ENCODE results near the gene ZNF469. TPM values are rescaled to one million over a fixed set of nuclear protein-coding genes. Genes with fewer than 3 reads are reported as not detected.
A peak's percentile ranks its signal among the peaks of the same experiment; 100 is the strongest.

ZNF469 gene
- total and polyA plus RNA-seq, 9 of the 15 experiments (the other 6 are each of a cell fraction or from before 2014, with no cell fraction given) = 0.01 to 0.04 TPM; not detected in 7

GRCh38 chr16:88350922-88351321 is 31.8 kb upstream of the ZNF469 start:
- peaks cover 6% of the 10 kb centered on the region; the same call in 1 of the 2 replicates for H4K20me1 ChIP-seq (replicated peaks; ENCODE audit: control insufficient read depth, insufficient read depth, low read length)
- no peak overlapping the region for H3K4me2 ChIP-seq (ENCODE audit: insufficient read depth, low read length)
- peak overlapping the region in 1 of 2 experiments; percentile 71; a peak in 2 of 4 replicates for H3K9ac ChIP-seq (ENCODE audit: insufficient read depth in 1 of 2, low read depth in 2 of 2, low read length in 2 of 2)
- H2AFZ ChIP-seq (ENCODE audit: low read depth, low read length) = no peak overlapping the region
- H3K9me1 ChIP-seq (ENCODE audit: control insufficient read depth, insufficient read depth, low read length) = no peaks in the 10 kb centered on the region
- ChIA-PET CTCF (ENCODE audit: low intra/inter-chr PET ratio) (no interaction called here), POLR2A (interaction anchor here (1.0 kb wide), 1 partner anchor 16 kb away, joined by 3 read pairs; no protein-coding TSS in a partner anchor)
- no peaks in the 10 kb centered on the region for H3K36me3 ChIP-seq (ENCODE audit: control insufficient read depth, insufficient read depth, low read length)
- no peaks in the 10 kb centered on the region for H3K9me3 ChIP-seq (replicated peaks; ENCODE audit: control insufficient read depth, insufficient read depth, low read depth, low read length)
- no TSS peak for BruUV-seq (replicated peaks)
- DNase-seq (ENCODE audit: extremely low read depth in 1 of 4, low spot score in 3 of 4) (no peak), FAIRE-seq (no peak), ATAC-seq (no peak)
- no peak for TF ChIP-seq ZNF561 (CRISPR knock-in tag; conservative IDR thresholded peaks at IDR 0.05)
- no peak for TF ChIP-seq BMI1 (IDR thresholded peaks at IDR 0.05; ENCODE audit: low read length)
- TF ChIP-seq ZKSCAN8 (CRISPR knock-in tag; IDR thresholded peaks at IDR 0.05) = no peak
- peak; percentile 28 for TF ChIP-seq USF2 (CRISPR knock-in tag; IDR thresholded peaks at IDR 0.05)
- no peak for TF ChIP-seq MAFK (IDR thresholded peaks at IDR 0.05; ENCODE audit: low read length)
- no peak for TF ChIP-seq JUND (IDR thresholded peaks at IDR 0.05; ENCODE audit: borderline replicate concordance, low read depth, low read length)
- no peak for TF ChIP-seq JUND (tag; IDR thresholded peaks at IDR 0.05; ENCODE audit: borderline replicate concordance, low read depth, low read length)
- no peak for TF ChIP-seq BRF2 (IDR thresholded peaks at IDR 0.05; ENCODE audit: borderline replicate concordance, insufficient read depth, insufficient read length)
- H3K79me2 ChIP-seq (ENCODE audit: control insufficient read depth, insufficient read depth, low read length) = no peaks in the 10 kb centered on the region
- H3K27me3 ChIP-seq (ENCODE audit: control insufficient read depth in 2 of 2, insufficient read depth in 2 of 2, low read length in 2 of 2) = peaks cover 4 to 24% of the 10 kb centered on the region in 2 experiments; a peak in 3 of 5 replicates
- intact Hi-C loops (cut with micrococcal nuclease) = no loop called here
- H3K4me1 ChIP-seq (replicated peaks in 1 of 2; ENCODE audit: control insufficient read depth in 2 of 2, insufficient read depth in 2 of 2, low read length in 2 of 2) = peaks cover 0 to 65% of the 10 kb centered on the region in 2 experiments; a peak in 2 of 5 replicates
- WGBS (ENCODE audit: insufficient coverage, low coverage, missing lambda C conversion rate) = 25% methylated on average over 10 of the region's 15 CpGs
- in situ Hi-C loops (cut with MboI) = no loop called here
- H3K27ac ChIP-seq (ENCODE audit: extremely low read depth, low read depth, low read length) = no peak overlapping the region
- no peak overlapping the region for H3K4me3 ChIP-seq

Measured in K562 (cell line).